ENCODE measurements around the gene ZNF511.

The ZNF511 gene

GRCh38 chr10:133283931-133284330, 24.8 kb upstream of the ZNF511 start:
- Histone ChIP-seq H3K4me3 (ENCODE audit: low read depth, low read length) (no peak overlapping the region), H3K4me1 (ENCODE audit: control insufficient read depth, insufficient read depth, low read length) (no peaks in the 10 kb centered on the region), H3K9me3 (ENCODE audit: control insufficient read depth, insufficient read depth, low read depth, low read length) (no peaks in the 10 kb centered on the region), H3K27ac (ENCODE audit: extremely low read depth, low read depth, low read length) (no peak overlapping the region), H3K36me3 (ENCODE audit: control insufficient read depth in 2 of 2, insufficient read depth in 1 of 2, low read length in 2 of 2) (peaks cover 16 to 92% of the 10 kb centered on the region in 2 experiments)
- POLR2A ChIA-PET, result no interaction called here
- TF ChIP-seq GLI4 (tag by site-specific recombination; IDR thresholded peaks at IDR 0.05) (no peak), ZNF274 (IDR thresholded peaks at IDR 0.05; ENCODE audit: low read length) (no peak), ZNF274 (tag by site-specific recombination; IDR thresholded peaks at IDR 0.05; ENCODE audit: borderline replicate concordance) (no peak), ZNF600 (tag by site-specific recombination; IDR thresholded peaks at IDR 0.05) (no peak)
- CTCF ChIA-PET, result interaction anchor here (1.1 to 1.3 kb wide), 2 partner anchors 20 to 45 kb away, joined by 3 read pairs; no protein-coding TSS in a partner anchor

- no peaks in the 10 kb centered on the region for H3K4me1 ChIP-seq (ENCODE audit: control insufficient read depth, insufficient read depth, low read length)
- no peak for TF ChIP-seq MEIS1 (CRISPR knock-in tag; IDR thresholded peaks at IDR 0.05; ENCODE audit: borderline replicate concordance)
- peak; percentile 55; the same call in 1 of the 2 replicates for TF ChIP-seq SCRT2 (tag by site-specific recombination; IDR thresholded peaks at IDR 0.05)
- H3K27ac ChIP-seq (ENCODE audit: extremely low read depth, low read depth, low read length), result no peak overlapping the region
- H3K4me3 ChIP-seq (ENCODE audit: low read depth, low read length), result no peak overlapping the region
- no peaks in the 10 kb centered on the region for H3K9me3 ChIP-seq (ENCODE audit: control insufficient read depth, insufficient read depth, low read depth, low read length)
- peaks cover 16 to 91% of the 10 kb centered on the region in 2 experiments for H3K36me3 ChIP-seq (ENCODE audit: control insufficient read depth in 2 of 2, insufficient read depth in 1 of 2, low read length in 2 of 2)
- ChIA-PET CTCF (no interaction called here), POLR2A (no interaction called here)
These were observed 23.5 kb upstream of the ZNF511 start for GRCh38 chr10:133285217-133285616.

DNA sequence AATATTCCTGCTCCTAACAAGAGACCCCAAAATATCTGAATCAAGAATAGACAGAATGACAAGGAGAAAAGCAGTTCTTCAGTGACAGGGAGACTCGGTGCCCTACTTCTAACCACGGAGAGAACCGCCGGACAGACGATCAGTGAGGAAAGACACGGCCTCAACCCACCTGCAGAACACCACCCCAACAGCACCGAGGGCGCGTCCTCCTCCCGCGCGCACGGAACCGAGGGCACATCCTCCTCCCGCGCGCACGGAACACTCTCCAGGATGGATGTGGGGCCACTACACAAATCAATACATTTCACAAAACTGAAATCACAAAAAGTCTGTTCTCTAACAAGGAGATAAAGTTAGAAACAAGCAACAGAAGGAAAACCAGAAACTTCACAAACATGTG, 22.3 kb upstream of the ZNF511 start:
- no peaks in the 10 kb centered on the region for H3K9me3 ChIP-seq (ENCODE audit: control insufficient read depth, insufficient read depth, low read depth, low read length)
- ChIA-PET POLR2A (no interaction called here), CTCF (no interaction called here)
- peaks cover 16 to 88% of the 10 kb centered on the region in 2 experiments for H3K36me3 ChIP-seq (ENCODE audit: control insufficient read depth in 2 of 2, insufficient read depth in 1 of 2, low read length in 2 of 2)
- H3K27ac ChIP-seq (ENCODE audit: extremely low read depth, low read depth, low read length), result no peak overlapping the region
- no peak overlapping the region for H3K4me3 ChIP-seq (ENCODE audit: low read depth, low read length)
- no peaks in the 10 kb centered on the region for H3K4me1 ChIP-seq (ENCODE audit: control insufficient read depth, insufficient read depth, low read length)
- TF ChIP-seq ZNF266 (tag by site-specific recombination; IDR thresholded peaks at IDR 0.05; ENCODE audit: low read depth), result no peak

DNA sequence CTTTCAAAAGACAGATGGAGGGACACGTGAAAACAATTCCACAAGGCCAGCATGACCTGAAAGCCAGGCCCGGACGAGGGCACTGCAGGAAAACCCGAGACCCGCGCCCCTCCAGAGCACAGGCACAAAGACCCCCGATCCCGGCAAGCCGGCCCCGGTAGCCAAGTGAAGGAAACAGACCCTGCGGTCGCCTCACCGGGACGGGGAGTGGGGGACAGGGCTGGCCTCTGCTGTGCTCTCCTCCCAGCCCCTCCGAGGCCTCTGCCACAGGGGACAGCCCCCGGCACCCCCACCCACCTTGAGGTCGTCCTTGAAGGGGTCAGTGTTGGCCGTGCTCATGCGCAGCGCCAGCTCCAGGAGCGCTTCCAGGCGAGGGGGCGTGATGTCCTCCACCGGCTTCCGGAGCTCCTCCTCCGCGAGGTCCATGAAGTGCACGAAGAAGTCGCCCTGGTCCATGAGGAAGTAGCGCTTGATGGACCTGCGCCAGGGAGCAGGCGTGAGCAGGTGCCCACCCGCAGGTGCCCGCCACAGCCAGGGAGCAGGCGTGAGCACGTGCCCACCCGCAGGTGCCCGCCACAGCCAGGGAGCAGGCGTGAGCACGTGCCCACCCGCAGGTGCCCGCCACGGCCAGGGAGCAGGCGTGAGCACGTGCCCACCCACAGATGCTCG, 20.7 kb upstream of the ZNF511 start:
- TF ChIP-seq, protein P1, sequence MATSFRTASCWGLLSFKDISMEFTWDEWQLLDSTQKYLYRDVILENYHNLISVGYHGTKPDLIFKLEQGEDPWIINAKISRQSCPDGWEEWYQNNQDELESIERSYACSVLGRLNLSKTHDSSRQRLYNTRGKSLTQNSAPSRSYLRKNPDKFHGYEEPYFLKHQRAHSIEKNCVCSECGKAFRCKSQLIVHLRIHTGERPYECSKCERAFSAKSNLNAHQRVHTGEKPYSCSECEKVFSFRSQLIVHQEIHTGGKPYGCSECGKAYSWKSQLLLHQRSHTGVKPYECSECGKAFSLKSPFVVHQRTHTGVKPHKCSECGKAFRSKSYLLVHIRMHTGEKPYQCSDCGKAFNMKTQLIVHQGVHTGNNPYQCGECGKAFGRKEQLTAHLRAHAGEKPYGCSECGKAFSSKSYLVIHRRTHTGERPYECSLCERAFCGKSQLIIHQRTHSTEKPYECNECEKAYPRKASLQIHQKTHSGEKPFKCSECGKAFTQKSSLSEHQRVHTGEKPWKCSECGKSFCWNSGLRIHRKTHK (tag by site-specific recombination; IDR thresholded peaks at IDR 0.05), result no peak
- TF ChIP-seq, protein P2, sequence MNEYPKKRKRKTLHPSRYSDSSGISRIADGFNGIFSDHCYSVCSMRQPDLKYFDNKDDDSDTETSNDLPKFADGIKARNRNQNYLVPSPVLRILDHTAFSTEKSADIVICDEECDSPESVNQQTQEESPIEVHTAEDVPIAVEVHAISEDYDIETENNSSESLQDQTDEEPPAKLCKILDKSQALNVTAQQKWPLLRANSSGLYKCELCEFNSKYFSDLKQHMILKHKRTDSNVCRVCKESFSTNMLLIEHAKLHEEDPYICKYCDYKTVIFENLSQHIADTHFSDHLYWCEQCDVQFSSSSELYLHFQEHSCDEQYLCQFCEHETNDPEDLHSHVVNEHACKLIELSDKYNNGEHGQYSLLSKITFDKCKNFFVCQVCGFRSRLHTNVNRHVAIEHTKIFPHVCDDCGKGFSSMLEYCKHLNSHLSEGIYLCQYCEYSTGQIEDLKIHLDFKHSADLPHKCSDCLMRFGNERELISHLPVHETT (tag by site-specific recombination; IDR thresholded peaks at IDR 0.05), result no peak
- no peak for TF ChIP-seq ZNF624 (tag by site-specific recombination; IDR thresholded peaks at IDR 0.05)
- no peak for TF ChIP-seq ZNF133 (tag by site-specific recombination; IDR thresholded peaks at IDR 0.05)
- TF ChIP-seq ZEB2 (tag by site-specific recombination; IDR thresholded peaks at IDR 0.05), result no peak
- TF ChIP-seq ZNF600 (tag by site-specific recombination; IDR thresholded peaks at IDR 0.05), result no peak
- peaks cover 16 to 80% of the 10 kb centered on the region in 2 experiments for H3K36me3 ChIP-seq (ENCODE audit: control insufficient read depth in 2 of 2, insufficient read depth in 1 of 2, low read length in 2 of 2)

More for the DNA sequence above, 20.7 kb upstream of the ZNF511 start:
- POLR2A ChIA-PET, result no interaction called here
- Histone ChIP-seq H3K9me3 (ENCODE audit: control insufficient read depth, insufficient read depth, low read depth, low read length) (no peaks in the 10 kb centered on the region), H3K4me3 (ENCODE audit: low read depth, low read length) (no peak overlapping the region), H3K4me1 (ENCODE audit: control insufficient read depth, insufficient read depth, low read length) (no peaks in the 10 kb centered on the region), H3K27ac (ENCODE audit: extremely low read depth, low read depth, low read length) (no peak overlapping the region)
- CTCF ChIA-PET, result no interaction called here

All from HEK293 (cell line).